ENCODE results near the gene ARMCX2. TPM values are rescaled to one million over a fixed set of nuclear protein-coding genes. Genes with fewer than 3 reads are reported as not detected.

ARMCX2 gene
- 10 to 100 TPM; 29.1 to 43.3 (median 34.3) TPM for total RNA-seq
- polyA plus RNA-seq: 1 to 10 TPM; 1.8 to 9.8 (median 2.4) TPM

DNA sequence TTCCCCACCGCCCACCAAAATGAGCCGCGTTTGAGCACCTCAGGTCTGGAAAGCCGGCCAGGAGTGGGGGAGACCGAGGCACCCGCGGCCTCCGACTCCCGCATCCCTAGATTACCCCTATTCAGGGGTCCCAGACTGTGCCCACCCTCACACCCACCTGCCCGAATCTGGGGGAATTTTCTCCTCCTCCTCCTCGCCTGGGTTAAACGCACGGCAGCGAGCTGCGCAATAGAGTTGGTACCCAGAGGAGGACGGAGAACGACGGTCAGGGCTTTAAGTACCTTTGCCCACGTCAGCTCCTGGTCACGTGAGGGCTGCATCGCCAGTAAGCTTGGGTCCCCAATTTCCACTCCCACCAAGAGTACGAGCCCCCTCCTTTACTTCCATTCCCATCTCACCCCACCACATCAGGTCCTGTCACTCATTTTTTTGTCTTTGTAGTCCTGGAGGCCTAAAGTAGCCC is at the start of gene ARMCX2:
Gene ARMCX2, minus strand, starts transcription at position 250 of the 463 bp plus-strand sequence. CDS start 2,262 bp downstream, outside the sequence.
- H3K27ac ChIP-seq: peak within 1 kb of the TSS; percentile 71 to 84 (median 82)
- H3K4me1 ChIP-seq: peaks cover 0 to 8% (median 3%) of the 10 kb centered on the region in 4 donors
- WGBS, 2 donors: 4% methylated on average over 22 of the region's 22 CpGs
- H3K27me3 ChIP-seq: no peaks in the 10 kb centered on the region
- intact Hi-C loops (cut with DNase I): no loop called here
- peak; percentile 44 to 73 for TF ChIP-seq POLR2A (IDR thresholded peaks at IDR 0.05)
- no peak for TF ChIP-seq EP300 (IDR thresholded peaks at IDR 0.05)
- TF ChIP-seq POLR2AphosphoS5 (IDR thresholded peaks at IDR 0.05): peak; percentile 87 to 95 (median 91)
- TF ChIP-seq, protein P1, sequence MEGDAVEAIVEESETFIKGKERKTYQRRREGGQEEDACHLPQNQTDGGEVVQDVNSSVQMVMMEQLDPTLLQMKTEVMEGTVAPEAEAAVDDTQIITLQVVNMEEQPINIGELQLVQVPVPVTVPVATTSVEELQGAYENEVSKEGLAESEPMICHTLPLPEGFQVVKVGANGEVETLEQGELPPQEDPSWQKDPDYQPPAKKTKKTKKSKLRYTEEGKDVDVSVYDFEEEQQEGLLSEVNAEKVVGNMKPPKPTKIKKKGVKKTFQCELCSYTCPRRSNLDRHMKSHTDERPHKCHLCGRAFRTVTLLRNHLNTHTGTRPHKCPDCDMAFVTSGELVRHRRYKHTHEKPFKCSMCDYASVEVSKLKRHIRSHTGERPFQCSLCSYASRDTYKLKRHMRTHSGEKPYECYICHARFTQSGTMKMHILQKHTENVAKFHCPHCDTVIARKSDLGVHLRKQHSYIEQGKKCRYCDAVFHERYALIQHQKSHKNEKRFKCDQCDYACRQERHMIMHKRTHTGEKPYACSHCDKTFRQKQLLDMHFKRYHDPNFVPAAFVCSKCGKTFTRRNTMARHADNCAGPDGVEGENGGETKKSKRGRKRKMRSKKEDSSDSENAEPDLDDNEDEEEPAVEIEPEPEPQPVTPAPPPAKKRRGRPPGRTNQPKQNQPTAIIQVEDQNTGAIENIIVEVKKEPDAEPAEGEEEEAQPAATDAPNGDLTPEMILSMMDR (IDR thresholded peaks at IDR 0.05): no peak
- peak within 1 kb of the TSS; percentile 49 to 65 (median 58) for H3K4me3 ChIP-seq
- peaks cover 0 to 10% (median 0%) of the 10 kb centered on the region in 4 donors for H3K36me3 ChIP-seq
- H3K9me3 ChIP-seq: no peaks in the 10 kb centered on the region
- peak; percentile 86 for DNase-seq

DNA sequence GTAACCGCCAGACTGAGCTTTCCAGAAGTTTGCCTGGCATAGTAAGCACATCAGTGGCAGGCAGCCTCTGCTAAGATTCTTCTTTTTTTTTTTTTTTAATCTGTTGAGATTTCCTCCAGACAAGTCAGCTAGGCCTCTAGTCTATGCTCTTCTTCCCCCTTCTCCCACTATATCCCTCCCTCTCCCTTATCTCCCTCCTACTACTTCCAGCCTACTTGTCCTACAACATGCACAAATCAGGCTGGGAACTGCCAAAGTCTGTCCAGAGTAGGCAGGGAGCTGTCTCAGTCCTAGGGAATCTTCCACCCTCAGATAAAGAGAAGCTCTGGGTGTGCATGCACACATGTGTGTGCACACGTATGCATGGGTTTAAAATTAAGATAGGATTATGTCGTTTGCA is 49.7 kb upstream of the ARMCX2 start:
- 87 to 94% methylated on average over 3 of the region's 3 CpGs for WGBS, 2 donors
- DNase-seq: no peak
- TF ChIP-seq POLR2AphosphoS5 (IDR thresholded peaks at IDR 0.05) (no peak), EP300 (IDR thresholded peaks at IDR 0.05) (no peak), POLR2A (IDR thresholded peaks at IDR 0.05) (no peak)
- TF ChIP-seq, protein P1 (IDR thresholded peaks at IDR 0.05): no peak

DNA sequence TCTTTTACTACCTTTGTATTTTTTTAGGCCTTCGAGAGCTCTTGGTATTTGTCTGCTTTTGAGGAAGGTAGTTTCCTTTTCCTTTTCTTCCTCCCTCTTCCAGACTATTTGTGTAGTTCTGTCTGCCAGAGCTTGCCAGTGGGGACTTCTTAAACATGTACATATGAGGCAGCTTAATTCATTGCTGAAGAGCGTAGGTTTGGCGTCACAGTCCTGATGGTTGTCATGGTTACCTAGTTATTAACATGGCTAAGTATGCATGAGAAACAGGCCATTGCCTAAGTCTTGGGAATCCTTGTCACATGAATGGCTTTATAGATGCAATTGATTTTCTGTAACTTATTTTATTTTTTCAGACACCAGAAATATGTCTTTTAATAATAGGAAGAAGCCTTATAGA is 48.5 kb upstream of the ARMCX2 start:
- 40 to 75% methylated on average over 3 of the region's 3 CpGs for WGBS, 2 donors
- DNase-seq: no peak
- no peaks in the 10 kb centered on the region for H3K4me1 ChIP-seq
- no peaks in the 10 kb centered on the region for H3K27me3 ChIP-seq
- no peaks in the 10 kb centered on the region for H3K36me3 ChIP-seq
- no peaks in the 10 kb centered on the region for H3K9me3 ChIP-seq
- TF ChIP-seq POLR2AphosphoS5 (IDR thresholded peaks at IDR 0.05): no peak
- TF ChIP-seq POLR2A (IDR thresholded peaks at IDR 0.05): no peak
- no peak for TF ChIP-seq EP300 (IDR thresholded peaks at IDR 0.05)
- TF ChIP-seq, protein P1 (IDR thresholded peaks at IDR 0.05): no peak
- no peak overlapping the region for H3K4me3 ChIP-seq
- H3K27ac ChIP-seq: no peak overlapping the region
- intact Hi-C loops (cut with DNase I): no loop called here

More for the DNA sequence above, 49.7 kb upstream of the ARMCX2 start:
- H3K27me3 ChIP-seq: no peaks in the 10 kb centered on the region
- no peaks in the 10 kb centered on the region for H3K9me3 ChIP-seq
- no peak overlapping the region for H3K4me3 ChIP-seq
- no peaks in the 10 kb centered on the region for H3K36me3 ChIP-seq
- intact Hi-C loops (cut with DNase I): no loop called here
- H3K4me1 ChIP-seq: no peaks in the 10 kb centered on the region
- no peak overlapping the region for H3K27ac ChIP-seq

DNA sequence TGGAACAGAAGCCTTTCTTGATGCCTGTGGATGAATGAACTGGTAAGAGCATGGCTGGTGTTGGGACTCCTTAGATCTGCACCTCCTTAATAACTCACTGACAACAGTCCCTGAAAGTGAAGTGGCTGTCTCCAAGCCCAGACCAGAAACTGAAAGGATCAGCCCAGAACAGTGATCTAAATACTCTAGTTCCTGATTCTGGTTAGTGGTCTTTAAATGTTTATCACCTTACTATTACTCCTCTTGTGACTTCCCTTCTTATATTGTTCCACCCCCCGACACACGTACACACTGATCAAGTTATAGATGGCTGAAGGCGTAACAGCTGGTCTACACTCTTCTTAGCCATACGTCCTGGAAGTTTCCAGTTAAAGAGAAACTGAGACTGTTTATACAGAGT is 33.8 kb upstream of the ARMCX2 start:
- TF ChIP-seq POLR2AphosphoS5 (IDR thresholded peaks at IDR 0.05) (no peak), EP300 (IDR thresholded peaks at IDR 0.05) (no peak), POLR2A (IDR thresholded peaks at IDR 0.05) (no peak)
- TF ChIP-seq, protein P1 (IDR thresholded peaks at IDR 0.05): no peak
- no peak for DNase-seq
- 70 to 80% methylated on average over 4 of the region's 4 CpGs for WGBS, 2 donors
- H3K9me3 ChIP-seq: no peaks in the 10 kb centered on the region
- no peaks in the 10 kb centered on the region for H3K27me3 ChIP-seq
- H3K27ac ChIP-seq: no peak overlapping the region
- no peaks in the 10 kb centered on the region for H3K4me1 ChIP-seq
- H3K36me3 ChIP-seq: no peaks in the 10 kb centered on the region
- intact Hi-C loops (cut with DNase I): no loop called here
- no peak overlapping the region for H3K4me3 ChIP-seq

DNA sequence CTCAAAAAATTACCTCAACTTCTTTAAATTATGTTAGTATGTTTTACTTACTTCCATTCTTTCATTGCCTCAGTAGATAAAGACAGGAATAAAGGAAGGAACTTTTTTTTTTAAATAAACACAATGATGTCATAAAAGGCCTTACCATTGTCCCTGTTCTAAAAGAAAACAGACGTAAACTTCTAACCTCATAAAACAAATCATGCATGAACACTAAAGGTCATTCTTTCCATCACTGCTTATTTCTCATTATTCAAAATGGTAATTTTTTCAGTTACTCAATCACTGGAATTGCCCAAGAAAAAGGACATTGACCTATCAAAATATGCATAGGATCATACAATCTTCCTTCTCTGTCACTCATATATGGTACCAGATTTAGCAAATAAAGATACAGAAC is 32.2 kb upstream of the ARMCX2 start:
- no peak for DNase-seq
- Histone ChIP-seq H3K4me1 (no peaks in the 10 kb centered on the region), H3K4me3 (no peak overlapping the region), H3K36me3 (no peaks in the 10 kb centered on the region), H3K9me3 (no peaks in the 10 kb centered on the region), H3K27me3 (no peaks in the 10 kb centered on the region), H3K27ac (no peak overlapping the region)
- TF ChIP-seq, protein P1 (IDR thresholded peaks at IDR 0.05): no peak
- WGBS, 2 donors: 9 to 51% methylated on average over 1 of the region's 1 CpG
- intact Hi-C loops (cut with DNase I): no loop called here
